ENCODE results near the gene CACNB4.
"Not testable (repeated sequence)": the region's sequence is repeated elsewhere in the genome, so short reads cannot be mapped to it uniquely, and the experiment has no call there.

CACNB4 gene

GRCh38 chr2:152098496-152099366 is at the start of gene CACNB4:
Gene CACNB4 (minus strand): TSS chr2:152099044.
- DNase-seq (ENCODE audit: low read depth), result no peak

DNA sequence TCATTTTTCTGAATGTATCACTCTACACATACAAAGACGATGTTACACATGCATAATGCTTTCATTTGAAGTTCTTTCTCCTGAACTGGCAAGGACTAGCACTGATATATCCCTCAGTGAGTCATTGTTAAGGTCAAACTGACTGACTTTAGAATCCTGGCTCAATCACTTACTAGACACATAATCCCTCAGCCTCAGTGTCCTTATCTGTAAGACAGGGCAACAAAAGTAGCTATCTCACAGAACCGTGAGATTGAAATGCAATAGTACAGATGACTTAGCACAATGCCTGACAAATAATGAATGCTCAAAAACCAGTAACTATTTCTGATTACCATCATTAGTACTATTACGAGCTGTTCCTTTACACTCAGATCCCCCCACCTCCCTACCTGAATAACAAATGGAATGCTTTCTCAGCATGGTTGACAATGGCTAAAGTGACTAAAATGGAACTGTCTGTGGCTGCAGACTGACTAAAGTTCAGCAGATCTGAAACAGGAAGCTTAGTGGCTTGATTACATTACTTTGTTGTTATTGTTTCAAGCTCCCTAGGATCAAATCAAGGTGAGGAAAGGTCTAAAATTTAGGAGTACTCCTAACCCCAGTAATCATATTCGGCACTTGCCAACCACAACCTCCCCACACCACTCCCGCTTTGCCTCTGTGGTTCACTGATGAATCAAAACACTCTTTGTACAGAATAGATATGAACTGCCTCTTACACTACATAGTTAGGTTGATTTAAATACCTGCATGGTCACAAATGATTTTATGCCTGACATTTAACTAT is 35.8 kb upstream of the CACNB4 start:
- DNase-seq (ENCODE audit: low read depth), result no peak

GRCh38 chr2:152132306-152132705 is 33.5 kb upstream of the CACNB4 start:
- no peak for DNase-seq (ENCODE audit: low read depth)

DNA sequence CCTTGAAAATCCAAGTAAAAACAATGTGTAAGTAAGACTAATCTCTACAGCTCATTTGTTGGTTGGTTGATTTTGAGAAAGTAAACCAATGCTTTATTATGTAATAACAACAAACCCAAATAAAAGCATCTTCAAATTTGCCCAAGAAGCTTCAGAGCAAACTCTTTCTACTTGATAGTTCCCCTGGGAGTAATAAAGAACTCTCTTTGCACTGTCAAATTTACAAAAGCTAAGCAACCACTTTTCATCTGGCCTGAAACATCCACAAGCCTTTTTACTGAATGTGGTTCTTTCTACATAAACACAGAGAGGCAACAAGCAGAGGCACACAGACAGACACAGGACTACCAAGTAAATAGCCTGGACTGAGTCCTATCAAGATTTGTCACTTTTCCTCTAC is 28.8 kb upstream of the CACNB4 start:
- no peak for DNase-seq (ENCODE audit: low read depth)

DNA sequence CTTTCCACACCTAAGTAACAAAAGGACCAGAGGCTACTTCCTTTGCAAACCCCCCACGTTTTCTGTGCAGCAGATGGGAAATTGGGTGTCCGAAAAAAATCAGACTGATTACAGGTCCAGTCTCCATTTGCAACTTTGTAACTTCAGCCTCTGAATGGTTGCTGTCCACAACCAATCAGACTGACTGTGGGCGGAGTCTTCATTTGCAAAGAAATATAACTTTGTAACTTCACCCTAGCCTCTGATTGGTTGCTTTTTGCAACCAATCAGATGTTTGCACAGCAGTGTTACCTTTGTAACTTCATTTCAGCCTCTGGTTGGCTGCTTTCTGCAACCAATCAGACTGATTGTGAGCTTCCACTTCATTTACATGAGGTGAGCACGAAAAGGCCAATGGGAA is 27.8 kb upstream of the CACNB4 start:
- DNase-seq (ENCODE audit: low read depth), result no peak

DNA sequence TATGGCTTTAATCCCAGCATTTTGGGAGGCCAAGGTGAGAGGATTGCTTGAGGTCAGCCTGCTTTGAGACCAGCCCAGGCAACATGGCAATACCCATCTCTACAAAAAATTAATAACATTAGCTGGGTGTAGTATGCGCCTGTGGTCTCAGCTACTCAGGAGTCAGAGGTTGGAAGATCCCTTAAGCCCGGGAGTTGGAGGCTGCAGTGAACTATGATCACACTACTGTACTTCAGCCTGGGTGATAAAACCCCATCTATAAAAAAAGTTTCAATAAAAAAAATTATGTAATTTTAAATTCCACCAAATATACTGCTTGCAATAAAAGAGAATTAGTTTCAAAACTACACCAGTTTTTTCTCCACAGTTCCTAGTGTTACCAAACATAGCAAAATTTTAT is 23.3 kb upstream of the CACNB4 start:
- DNase-seq (ENCODE audit: low read depth), result no peak

DNA sequence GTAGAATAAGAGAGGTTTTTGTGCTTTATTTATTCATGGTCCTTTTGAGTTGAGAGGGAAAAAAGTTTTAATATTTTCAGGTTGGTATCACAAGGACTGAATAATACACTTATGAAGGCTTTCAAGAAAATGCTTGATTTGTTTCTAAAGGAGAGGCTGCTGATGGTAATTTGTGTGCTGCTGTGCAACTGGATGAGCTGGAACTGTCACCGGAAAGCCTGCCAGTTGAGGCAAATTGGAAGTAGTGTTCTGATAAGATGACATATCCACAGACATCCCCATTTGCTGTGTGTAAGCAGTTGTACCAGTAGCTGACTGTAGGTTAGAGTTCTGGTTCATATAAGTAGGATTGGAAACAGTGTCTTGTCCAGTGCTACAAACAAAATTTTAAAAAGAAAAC is 21.6 kb upstream of the CACNB4 start:
- no peak for DNase-seq (ENCODE audit: low read depth)

- no peak for DNase-seq (ENCODE audit: low read depth)
Observed at GRCh38 chr2:152115952-152116351, 17.1 kb upstream of the CACNB4 start.

- no peak for DNase-seq (ENCODE audit: low read depth)
Observed at GRCh38 chr2:152114366-152114765, 15.5 kb upstream of the CACNB4 start.

- DNase-seq (ENCODE audit: low read depth), result not testable (repeated sequence)
Observed at GRCh38 chr2:152107140-152107539, 8.3 kb upstream of the CACNB4 start.

DNA sequence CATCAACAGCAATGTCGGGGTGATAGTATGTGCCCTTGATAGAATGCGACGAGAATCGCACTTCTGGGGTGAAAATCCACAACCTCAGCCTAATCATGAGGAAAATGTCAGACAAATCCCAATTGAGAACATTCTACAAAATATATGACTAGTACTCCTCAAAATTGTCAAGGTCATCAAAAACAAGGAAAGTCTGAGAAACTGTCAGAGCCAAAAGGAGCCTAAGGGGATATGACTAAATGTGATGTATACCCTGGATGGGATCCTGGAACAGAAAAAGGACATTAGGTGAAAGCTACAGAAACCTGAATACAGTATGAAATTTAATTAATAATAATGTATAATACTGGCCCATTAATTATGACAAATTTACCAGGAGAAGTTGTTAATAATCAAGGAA is 7.6 kb upstream of the CACNB4 start:
- DNase-seq (ENCODE audit: low read depth), result no peak

- no peak for DNase-seq (ENCODE audit: low read depth)
Observed at GRCh38 chr2:152103271-152103670, 4.4 kb upstream of the CACNB4 start.

DNA sequence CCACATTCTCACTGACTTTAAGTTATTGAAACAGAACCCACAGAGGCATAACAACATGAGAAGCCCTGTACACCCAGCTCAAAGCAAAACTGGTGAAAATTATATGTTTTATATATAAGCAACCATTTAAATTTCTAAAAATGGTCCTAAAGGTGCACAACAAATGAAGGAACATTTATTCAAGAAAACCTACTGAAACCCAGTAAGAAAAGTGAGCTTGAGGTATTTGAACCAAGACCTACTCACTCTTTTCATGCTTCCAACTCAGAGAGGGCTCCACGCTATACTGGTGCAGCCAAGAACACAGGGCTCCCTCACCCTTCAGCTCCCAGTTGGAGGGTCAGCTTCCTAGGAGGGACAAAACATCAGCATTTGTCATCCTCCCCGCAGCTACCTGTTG is 2.1 kb upstream of the CACNB4 start:
- DNase-seq (ENCODE audit: low read depth), result no peak

DNA sequence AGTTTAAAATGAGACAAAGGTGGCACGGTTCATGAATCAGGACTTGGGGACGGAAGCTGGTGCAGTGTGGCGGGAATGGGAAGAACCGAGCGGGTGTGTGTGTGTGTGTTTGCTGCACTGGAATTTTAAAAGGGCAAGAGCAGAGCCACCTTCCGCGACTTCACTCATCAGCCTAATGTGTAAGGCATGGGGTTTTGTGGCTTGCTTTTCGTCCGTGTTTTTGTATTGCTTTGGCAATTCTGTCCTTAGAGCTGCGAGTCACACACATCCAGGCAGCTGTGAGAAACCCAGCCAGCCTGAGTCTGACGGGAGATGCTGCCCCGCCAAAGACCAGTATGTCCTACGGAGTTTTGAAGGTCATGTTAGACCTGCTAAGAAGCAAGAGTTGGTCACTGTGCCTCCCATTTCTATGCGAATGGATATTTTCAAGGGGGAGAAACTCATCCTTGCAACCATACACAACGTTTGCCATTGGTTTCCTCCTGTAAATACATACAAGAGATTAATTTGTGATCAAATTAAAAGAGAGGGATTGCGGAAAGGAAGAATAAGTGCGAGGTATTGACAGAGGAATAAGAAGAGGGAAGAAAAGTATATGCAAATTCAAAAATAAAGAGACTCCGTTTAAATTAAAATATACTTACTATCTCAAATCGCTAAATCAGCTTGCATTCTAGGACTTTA is 665 bp upstream of the CACNB4 start:
- no peak for DNase-seq (ENCODE audit: low read depth)

- no peak for DNase-seq (ENCODE audit: low read depth)
Observed at GRCh38 chr2:152097801-152098495, 896 bp downstream of the CACNB4 start.

DNA sequence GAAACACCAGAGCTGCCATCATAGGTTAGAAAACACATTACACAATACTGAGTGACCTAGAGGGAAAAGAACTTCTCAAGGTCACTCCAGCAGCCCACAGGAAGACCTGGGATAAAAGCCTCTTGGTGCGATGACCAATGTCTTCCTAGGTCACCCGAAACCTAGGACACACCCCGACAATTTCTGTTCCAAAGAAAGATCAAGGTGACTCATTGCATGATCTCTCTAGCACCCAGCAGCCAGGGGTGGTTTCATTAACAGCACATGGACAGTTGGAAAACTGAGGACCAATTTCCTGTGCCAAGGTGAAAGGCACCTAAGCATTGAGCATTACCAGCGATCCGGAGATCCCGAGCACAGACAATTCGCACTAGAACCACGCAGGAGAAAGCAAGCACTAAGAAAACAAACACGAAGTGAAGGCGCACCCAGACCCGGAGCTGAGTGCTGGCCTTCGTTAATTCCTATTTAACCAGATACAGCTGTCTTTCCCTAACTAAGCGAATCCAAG is 1.5 kb downstream of the CACNB4 start:
- no peak for DNase-seq (ENCODE audit: low read depth)

DNA sequence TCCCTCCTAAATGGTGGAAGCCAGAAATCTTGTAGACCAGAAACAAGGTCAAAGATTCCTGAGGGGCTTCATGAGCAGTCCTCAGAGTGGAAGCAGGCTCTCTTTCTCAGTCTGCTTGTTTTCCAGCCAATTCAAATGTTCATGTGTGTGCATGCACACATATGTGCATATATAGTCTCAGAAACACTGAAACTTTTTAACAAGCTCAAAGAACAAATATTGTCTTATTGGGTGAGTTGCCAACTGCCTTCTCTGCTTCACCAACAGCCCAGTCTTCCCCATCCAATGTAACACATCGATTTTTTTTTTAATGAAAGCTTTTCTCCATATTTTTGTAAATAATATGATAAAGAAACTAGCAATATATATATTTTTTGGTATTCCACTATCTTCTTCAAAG is 3.7 kb downstream of the CACNB4 start:
- no peak for DNase-seq (ENCODE audit: low read depth)

DNA sequence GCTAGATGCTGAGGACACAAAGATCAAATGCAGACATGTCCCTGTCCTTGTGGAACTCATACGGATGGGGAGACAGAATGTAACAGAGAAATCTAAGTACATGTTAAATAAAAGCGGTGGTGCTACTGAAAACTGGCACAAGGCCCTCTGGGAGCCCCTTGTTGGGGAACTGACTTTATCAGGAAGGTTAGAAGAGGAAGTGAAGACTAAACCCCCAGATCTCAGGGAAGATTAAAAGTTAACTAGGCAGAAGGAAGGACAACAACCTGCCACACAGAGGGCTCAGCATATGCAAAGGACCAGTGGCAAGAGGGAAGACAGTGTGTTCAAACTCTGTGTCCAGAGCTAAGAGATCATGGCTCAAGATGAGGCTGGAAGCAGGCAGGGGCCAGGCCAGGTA is 4.8 kb downstream of the CACNB4 start:
- DNase-seq (ENCODE audit: low read depth), result no peak

DNA sequence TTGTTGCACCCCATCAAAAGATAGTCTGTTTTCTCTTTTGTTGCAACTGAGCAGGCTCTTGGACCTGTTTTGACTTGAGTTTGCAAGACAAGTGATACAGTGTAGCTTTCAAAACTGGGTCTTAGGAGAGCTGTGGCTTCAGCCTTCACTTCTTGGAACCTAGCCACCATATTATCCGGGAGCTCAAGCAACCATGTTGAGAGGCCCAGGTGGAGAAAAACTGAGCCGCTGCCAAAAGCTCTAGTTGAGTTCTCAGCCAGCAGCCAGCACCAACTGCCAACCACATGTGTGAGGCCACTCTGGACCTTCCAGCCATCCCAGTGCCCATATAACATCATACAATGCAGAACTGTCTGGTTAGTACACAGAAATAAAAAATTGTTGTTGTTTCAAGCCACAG is 5.4 kb downstream of the CACNB4 start:
- DNase-seq (ENCODE audit: low read depth), result no peak

GRCh38 chr2:152092095-152092494 is 6.7 kb downstream of the CACNB4 start:
- no peak for DNase-seq (ENCODE audit: low read depth)

GRCh38 chr2:152090726-152091125 is 8.1 kb downstream of the CACNB4 start:
- not testable (repeated sequence) for DNase-seq (ENCODE audit: low read depth)

DNA sequence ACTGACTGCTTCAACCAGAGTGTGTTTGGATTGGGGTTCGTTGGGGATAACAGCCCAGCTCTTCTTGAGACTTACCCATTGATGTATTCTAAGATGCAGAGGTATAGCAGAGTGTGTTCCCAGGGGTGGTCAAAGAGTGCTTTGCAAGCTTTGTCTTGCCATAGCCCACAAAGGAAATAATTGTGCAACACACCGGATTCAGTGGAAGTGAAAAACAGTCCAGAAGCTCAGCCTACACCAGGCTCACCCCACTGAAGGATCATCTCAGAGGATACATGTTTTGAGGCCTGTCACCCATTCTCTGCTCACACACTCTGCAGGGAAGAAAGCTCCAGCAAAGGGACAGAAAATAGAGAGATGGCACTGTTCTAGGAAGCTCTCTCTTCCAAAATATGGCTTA is 9.6 kb downstream of the CACNB4 start:
- no peak for DNase-seq (ENCODE audit: low read depth)

All from stimulated activated CD8-positive, alpha-beta memory T cell treated with anti-CD3 and anti-CD28 coated beads, Interleukin-15, amount 100 ng/mL, for 24 hours (primary cell).